Measurements from ENCODE around the gene TRH.

Gene TRH

DNA sequence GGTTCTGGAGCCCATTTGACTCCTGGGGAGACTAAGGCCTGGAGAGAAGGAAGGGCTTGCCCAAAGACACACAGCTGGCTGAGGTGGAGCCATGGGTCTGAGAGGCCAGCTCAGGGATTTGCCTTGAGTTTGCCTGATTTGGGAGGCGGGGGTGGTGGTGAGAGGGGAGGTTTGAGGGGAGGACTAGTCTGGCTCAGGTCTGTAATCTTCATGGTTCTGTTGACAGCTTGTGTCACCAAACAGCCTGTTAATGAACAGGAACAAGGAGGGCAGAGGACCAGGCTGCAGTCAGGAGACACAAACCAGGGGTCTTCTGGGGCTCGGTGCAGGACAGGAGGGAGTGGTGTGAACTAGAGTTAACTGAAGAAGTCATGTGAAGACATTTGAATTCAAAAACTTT, 3.6 kb downstream of the TRH start:
- in situ Hi-C loops (cut with HindIII; ENCODE audit: low sequenced_read_pairs): no loop called here
- DNase-seq (ENCODE audit: low read depth): no peak
- H3K4me3 ChIP-seq (ENCODE audit: low read depth, low read length): no peak overlapping the region
- TF ChIP-seq, protein P1, sequence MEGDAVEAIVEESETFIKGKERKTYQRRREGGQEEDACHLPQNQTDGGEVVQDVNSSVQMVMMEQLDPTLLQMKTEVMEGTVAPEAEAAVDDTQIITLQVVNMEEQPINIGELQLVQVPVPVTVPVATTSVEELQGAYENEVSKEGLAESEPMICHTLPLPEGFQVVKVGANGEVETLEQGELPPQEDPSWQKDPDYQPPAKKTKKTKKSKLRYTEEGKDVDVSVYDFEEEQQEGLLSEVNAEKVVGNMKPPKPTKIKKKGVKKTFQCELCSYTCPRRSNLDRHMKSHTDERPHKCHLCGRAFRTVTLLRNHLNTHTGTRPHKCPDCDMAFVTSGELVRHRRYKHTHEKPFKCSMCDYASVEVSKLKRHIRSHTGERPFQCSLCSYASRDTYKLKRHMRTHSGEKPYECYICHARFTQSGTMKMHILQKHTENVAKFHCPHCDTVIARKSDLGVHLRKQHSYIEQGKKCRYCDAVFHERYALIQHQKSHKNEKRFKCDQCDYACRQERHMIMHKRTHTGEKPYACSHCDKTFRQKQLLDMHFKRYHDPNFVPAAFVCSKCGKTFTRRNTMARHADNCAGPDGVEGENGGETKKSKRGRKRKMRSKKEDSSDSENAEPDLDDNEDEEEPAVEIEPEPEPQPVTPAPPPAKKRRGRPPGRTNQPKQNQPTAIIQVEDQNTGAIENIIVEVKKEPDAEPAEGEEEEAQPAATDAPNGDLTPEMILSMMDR (IDR thresholded peaks at IDR 0.05; ENCODE audit: low read depth, low read length, missing control alignments): no peak

DNA sequence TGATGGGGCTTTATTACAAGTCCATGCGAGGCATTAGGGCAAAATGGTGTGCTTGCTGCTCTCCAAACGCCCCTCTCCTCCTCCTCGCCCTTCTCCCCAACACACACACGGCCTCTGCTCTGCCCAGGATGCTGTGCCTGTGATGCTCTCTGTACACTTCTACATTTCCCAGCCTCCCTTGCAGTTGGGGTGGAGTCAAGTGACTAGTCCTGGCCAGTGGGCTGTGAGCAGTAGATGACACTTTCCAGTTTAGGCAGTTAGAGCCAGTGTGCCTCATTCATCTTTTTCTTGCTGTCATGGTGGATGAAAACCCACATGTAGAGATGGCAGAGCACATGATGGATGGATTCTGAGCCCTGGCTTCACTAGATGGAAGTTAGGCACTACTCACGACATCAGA, 5.4 kb downstream of the TRH start:
- no peak for DNase-seq (ENCODE audit: low read depth)
- TF ChIP-seq, protein P1 (IDR thresholded peaks at IDR 0.05; ENCODE audit: low read depth, low read length, missing control alignments): no peak
- no peak overlapping the region for H3K4me3 ChIP-seq (ENCODE audit: low read depth, low read length)
- in situ Hi-C loops (cut with HindIII; ENCODE audit: low sequenced_read_pairs): no loop called here

DNA sequence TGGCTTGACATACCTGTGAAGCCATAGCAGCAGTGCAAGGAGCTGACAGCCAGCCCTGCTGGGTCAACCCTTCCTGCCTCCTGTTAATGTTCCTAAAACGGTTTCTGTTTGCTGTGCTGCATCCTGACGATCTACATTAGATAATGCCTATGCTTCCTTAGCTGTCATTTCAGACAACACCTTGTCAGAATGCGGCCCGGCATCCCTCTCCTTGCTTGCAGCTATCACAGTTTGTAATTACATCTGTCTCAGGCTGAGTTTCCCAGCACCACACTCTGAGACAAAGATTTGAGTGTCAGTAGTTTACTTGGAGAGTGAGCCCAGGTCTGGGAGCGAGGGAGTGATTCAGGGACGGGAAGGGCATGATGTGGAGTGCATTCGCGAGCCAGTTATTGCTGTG, 9.0 kb downstream of the TRH start:
- no peak overlapping the region for H3K4me3 ChIP-seq (ENCODE audit: low read depth, low read length)
- TF ChIP-seq, protein P1 (IDR thresholded peaks at IDR 0.05; ENCODE audit: low read depth, low read length, missing control alignments): no peak
- DNase-seq (ENCODE audit: low read depth): no peak
- in situ Hi-C loops (cut with HindIII; ENCODE audit: low sequenced_read_pairs): no loop called here

DNA sequence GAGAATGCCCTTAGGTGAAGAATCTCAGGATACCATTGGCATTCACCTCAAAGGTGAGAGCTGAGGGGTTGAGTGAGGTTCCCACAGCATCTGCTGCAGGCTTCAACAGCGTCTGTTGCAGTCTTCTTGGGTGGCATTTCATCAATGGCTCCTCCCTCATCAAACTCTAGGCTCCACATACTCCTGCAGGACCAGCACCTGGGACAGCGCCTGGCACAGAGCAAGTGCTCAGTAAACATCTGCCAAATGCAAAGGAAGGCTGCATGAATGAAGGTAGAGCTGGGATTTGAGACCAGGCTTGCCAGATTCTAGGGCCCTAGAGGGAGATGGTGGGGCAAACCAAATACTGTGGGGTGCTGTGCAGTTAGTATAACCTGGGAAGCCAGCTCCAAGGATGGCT, 9.6 kb downstream of the TRH start:
- TF ChIP-seq, protein P1 (IDR thresholded peaks at IDR 0.05; ENCODE audit: low read depth, low read length, missing control alignments): no peak
- no peak for DNase-seq (ENCODE audit: low read depth)
- in situ Hi-C loops (cut with HindIII; ENCODE audit: low sequenced_read_pairs): no loop called here
- H3K4me3 ChIP-seq (ENCODE audit: low read depth, low read length): no peak overlapping the region

DNA sequence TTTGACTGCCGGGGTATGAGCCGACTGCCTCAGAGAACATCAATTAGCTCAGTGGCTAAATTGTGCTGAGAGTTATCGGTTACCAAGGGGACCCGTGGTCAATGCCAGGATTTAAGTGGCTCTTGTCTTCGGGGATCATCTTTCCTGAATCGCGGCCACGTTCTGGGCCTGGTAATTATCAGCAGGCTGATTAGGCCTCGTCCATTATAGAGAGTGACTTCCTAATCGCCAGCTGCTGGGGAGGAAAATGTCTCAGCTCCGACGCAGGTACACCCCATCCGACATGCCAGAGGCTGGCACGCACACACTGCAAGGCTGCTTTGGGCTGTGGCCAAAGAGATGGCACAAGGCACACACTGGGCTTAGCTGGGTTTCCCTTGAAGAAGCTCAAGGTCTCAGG, 10.6 kb downstream of the TRH start:
- no peak overlapping the region for H3K4me3 ChIP-seq (ENCODE audit: low read depth, low read length)
- in situ Hi-C loops (cut with HindIII; ENCODE audit: low sequenced_read_pairs): no loop called here
- TF ChIP-seq, protein P1 (IDR thresholded peaks at IDR 0.05; ENCODE audit: low read depth, low read length, missing control alignments): no peak
- DNase-seq (ENCODE audit: low read depth): no peak

DNA sequence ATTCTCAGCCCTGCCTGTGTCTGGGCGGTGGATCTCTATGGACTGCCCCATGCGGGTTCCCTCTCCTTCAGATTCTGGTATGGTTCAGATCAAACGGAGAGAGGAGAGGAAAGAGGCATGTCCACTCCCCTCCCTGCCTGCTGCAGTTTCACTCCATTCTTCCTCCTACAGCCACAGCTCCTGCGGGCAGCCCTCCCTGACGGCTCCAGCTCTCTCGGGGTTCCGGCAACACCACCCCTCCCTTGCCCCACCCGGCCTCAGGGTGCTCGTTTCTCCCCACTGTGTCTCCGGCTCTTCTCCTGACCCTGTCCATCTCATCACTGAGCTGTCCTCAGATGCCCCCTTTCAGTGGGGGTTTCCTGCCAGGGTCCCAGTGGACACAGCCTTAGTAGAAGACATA, 13.9 kb downstream of the TRH start:
- no peak for DNase-seq (ENCODE audit: low read depth)
- no peak overlapping the region for H3K4me3 ChIP-seq (ENCODE audit: low read depth, low read length)
- TF ChIP-seq, protein P1 (IDR thresholded peaks at IDR 0.05; ENCODE audit: low read depth, low read length, missing control alignments): no peak
- in situ Hi-C loops (cut with HindIII; ENCODE audit: low sequenced_read_pairs): no loop called here

DNA sequence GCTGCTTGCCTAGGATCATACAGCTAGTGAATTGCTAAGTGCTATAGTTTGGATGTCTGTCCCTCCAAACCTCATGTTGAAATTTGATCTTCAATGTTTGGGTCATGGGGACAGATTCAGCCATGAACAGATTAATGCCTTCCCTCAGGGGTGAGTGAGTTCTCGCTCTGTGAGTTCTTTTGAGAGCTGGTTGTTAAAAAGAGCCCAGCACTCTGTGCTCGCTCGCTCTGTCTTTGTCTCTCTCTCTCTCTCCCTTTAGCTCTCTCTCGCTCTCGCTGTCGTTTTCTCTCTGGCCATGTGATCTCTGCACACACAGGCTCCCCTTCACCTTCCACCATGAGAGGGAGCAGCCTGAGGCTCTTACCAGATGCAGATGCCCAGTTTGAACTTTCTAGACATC, 14.9 kb downstream of the TRH start:
- TF ChIP-seq, protein P1 (IDR thresholded peaks at IDR 0.05; ENCODE audit: low read depth, low read length, missing control alignments): no peak
- H3K4me3 ChIP-seq (ENCODE audit: low read depth, low read length): no peak overlapping the region
- DNase-seq (ENCODE audit: low read depth): no peak
- in situ Hi-C loops (cut with HindIII; ENCODE audit: low sequenced_read_pairs): no loop called here
